Stimulated activated CD4-positive, alpha-beta T cell treated with anti-CD3 and anti-CD28 coated beads, Interleukin-1b, Interleukin-23, amount 100 ng/mL, for 4 hours (primary cell): Measurements from ENCODE around the gene USP32.
"Not testable (repeated sequence)": the region's sequence is repeated elsewhere in the genome, so short reads cannot be mapped to it uniquely, and the experiment has no call there.

Experiments
- DNase-seq, 2 donors: peaks; one replicate each; pipeline ENCODE4 v3.0.0-alpha.2; 2020; ENCODE audit warnings: low read depth in 2 of 2

Gene USP32

GRCh38 chr17:60372790-60373483 is 19.0 kb downstream of the USP32 start:
- no peak for DNase-seq

- DNase-seq: no peak
These were observed 20.0 kb downstream of the USP32 start for GRCh38 chr17:60371818-60372510.

GRCh38 chr17:60371416-60371815 is 20.5 kb downstream of the USP32 start:
- no peak for DNase-seq

- no peak for DNase-seq
These were observed 22.2 kb downstream of the USP32 start for GRCh38 chr17:60369727-60370126.

- no peak for DNase-seq
These were observed 28.1 kb downstream of the USP32 start for GRCh38 chr17:60363700-60364405.

GRCh38 chr17:60362329-60362728 is 29.6 kb downstream of the USP32 start:
- no peak for DNase-seq

GRCh38 chr17:60361889-60362288 is 30.0 kb downstream of the USP32 start:
- DNase-seq: no peak

- no peak for DNase-seq
These were observed 32.5 kb downstream of the USP32 start for GRCh38 chr17:60359415-60359814.

- no peak for DNase-seq
These were observed 33.2 kb downstream of the USP32 start for GRCh38 chr17:60358606-60359225.

- DNase-seq: no peak
These were observed 35.0 kb downstream of the USP32 start for GRCh38 chr17:60356940-60357339.

GRCh38 chr17:60355663-60356594 is 36.0 kb downstream of the USP32 start:
- no peak for DNase-seq

- no peak for DNase-seq
These were observed 37.7 kb downstream of the USP32 start for GRCh38 chr17:60354223-60354622.

GRCh38 chr17:60353773-60354172 is 38.2 kb downstream of the USP32 start:
- DNase-seq: no peak

- no peak for DNase-seq
These were observed 39.4 kb downstream of the USP32 start for GRCh38 chr17:60352569-60352968.

- no peak for DNase-seq
These were observed 39.9 kb downstream of the USP32 start for GRCh38 chr17:60352071-60352470.

GRCh38 chr17:60351012-60351695 is 40.8 kb downstream of the USP32 start:
- no peak for DNase-seq

GRCh38 chr17:60348616-60349015 is 43.3 kb downstream of the USP32 start:
- no peak for DNase-seq

GRCh38 chr17:60345233-60345632 is 46.7 kb downstream of the USP32 start:
- no peak for DNase-seq

- DNase-seq: not testable (repeated sequence)
These were observed 49.4 kb downstream of the USP32 start for GRCh38 chr17:60342492-60342891.

GRCh38 chr17:60335289-60335688 is 56.6 kb downstream of the USP32 start:
- DNase-seq: no peak

- no peak for DNase-seq
These were observed 58.3 kb downstream of the USP32 start for GRCh38 chr17:60333628-60334031.
